Duodenal mucosa (tissue), 2 donors: ENCODE measurements around the gene MARK3.

Source experiments
- H3K27ac ChIP-seq: one replicate; pipeline ENCODE4 v1.7.0; 2013; ENCODE audit warnings: low read depth, low read length
- H3K27me3 ChIP-seq, 2 donors: one replicate each; pipeline ENCODE4 v1.7.0; 2013; ENCODE audit warnings: low read length in 2 of 2, control low read depth in 1 of 2; ENCODE audit not compliant: insufficient read depth in 2 of 2, control insufficient read depth in 1 of 2
- H3K36me3 ChIP-seq, 2 donors: one replicate each; pipeline ENCODE4 v1.7.0; 2013; ENCODE audit warnings: low read length in 2 of 2, control low read depth in 1 of 2; ENCODE audit not compliant: insufficient read depth in 2 of 2, control insufficient read depth in 1 of 2
- H3K4me1 ChIP-seq, 2 donors: one replicate each; pipeline ENCODE4 v1.7.0; 2013; ENCODE audit warnings: low read length in 2 of 2, control low read depth in 1 of 2; ENCODE audit not compliant: insufficient read depth in 2 of 2, control insufficient read depth in 1 of 2
- H3K4me3 ChIP-seq, 2 donors: one replicate each; pipeline ENCODE4 v1.7.0; 2013; ENCODE audit warnings: low read length in 2 of 2, low read depth in 1 of 2
- H3K9ac ChIP-seq, 2 donors: one replicate each; pipeline ENCODE4 v1.7.0; 2013; ENCODE audit warnings: low read length in 2 of 2, low read depth in 1 of 2
- H3K9me3 ChIP-seq, 2 donors: one replicate each; pipeline ENCODE4 v1.7.0; 2013; ENCODE audit warnings: low read length in 2 of 2, control low read depth in 1 of 2; ENCODE audit not compliant: control insufficient read depth in 1 of 2

The MARK3 gene

GRCh38 chr14:103451401-103451800 is 66.2 kb downstream of the MARK3 start:
- peaks cover 5 to 6% of the 10 kb centered on the region in 2 donors for H3K4me1 ChIP-seq
- no peaks in the 10 kb centered on the region for H3K9me3 ChIP-seq
- H3K36me3 ChIP-seq = peaks cover 0 to 14% of the 10 kb centered on the region in 2 donors
- no peak overlapping the region for H3K9ac ChIP-seq
- no peak overlapping the region for H3K4me3 ChIP-seq
- H3K27ac ChIP-seq = no peak overlapping the region
- H3K27me3 ChIP-seq = no peaks in the 10 kb centered on the region

DNA sequence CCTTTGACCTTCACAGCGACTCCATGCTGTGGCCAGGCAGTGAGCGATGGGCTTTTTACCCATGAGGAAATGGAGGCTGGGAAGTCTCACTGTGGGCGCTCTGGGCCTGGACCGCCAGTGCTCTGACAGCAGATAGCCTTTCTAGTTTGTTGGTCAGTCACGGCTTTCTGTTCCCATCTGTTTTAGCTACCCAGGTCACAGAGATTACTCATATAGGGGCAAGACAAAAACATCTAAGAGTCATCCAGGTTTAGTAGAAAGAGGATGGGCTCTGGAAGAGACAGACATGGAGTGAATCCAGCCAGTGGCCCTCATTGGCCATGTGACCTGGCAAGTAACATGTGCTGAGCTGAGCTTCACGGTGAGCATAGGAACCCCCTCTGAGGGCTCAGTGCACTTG is 68.6 kb downstream of the MARK3 start:
- H3K27me3 ChIP-seq = no peaks in the 10 kb centered on the region
- no peak overlapping the region for H3K4me3 ChIP-seq
- peaks cover 0 to 14% of the 10 kb centered on the region in 2 donors for H3K36me3 ChIP-seq
- H3K9me3 ChIP-seq = no peaks in the 10 kb centered on the region
- no peak overlapping the region for H3K27ac ChIP-seq
- H3K9ac ChIP-seq = no peak overlapping the region
- peaks cover 7 to 16% of the 10 kb centered on the region in 2 donors for H3K4me1 ChIP-seq

DNA sequence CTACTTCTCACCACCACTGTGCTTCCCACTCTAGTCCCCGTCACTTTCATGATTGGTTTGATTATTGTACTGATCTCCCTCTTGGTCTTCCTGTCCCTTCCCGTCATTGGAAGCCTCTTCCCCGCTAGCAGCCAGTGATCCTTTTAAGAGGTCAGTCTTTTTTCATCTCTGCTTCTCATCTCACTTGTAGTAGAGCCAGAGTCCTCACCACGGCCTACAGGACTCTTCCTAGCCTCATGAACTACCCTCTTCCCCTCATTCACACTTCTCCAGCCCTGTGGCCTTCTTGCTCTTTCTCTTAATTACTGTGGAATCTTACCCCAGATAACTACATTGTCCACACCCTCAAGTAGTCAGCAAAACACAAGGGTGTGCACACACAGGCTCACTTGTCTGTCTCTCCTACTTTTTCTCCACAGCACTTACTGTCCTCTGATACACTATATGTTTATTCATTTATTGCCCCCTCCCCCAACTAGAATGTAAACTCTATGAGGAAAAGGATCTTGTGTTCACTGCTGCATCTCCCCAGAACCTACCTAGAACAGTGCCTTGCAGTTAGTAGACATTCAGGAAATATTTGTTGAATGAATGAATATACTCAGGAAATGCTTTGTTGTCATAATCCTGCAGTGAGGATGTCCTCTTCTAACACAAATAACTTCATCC is 71.1 kb downstream of the MARK3 start:
- Histone ChIP-seq H3K36me3 (peaks cover 0 to 15% of the 10 kb centered on the region in 2 donors), H3K27me3 (no peaks in the 10 kb centered on the region), H3K27ac (no peak overlapping the region), H3K9ac (no peak overlapping the region), H3K4me3 (no peak overlapping the region), H3K9me3 (no peaks in the 10 kb centered on the region), H3K4me1 (peaks cover 7 to 16% of the 10 kb centered on the region in 2 donors)

GRCh38 chr14:103460415-103460814 is 75.2 kb downstream of the MARK3 start:
- Histone ChIP-seq H3K36me3 (peaks cover 20 to 27% of the 10 kb centered on the region in 2 donors), H3K9me3 (no peaks in the 10 kb centered on the region), H3K4me3 (no peak overlapping the region), H3K4me1 (peaks cover 7 to 16% of the 10 kb centered on the region in 2 donors), H3K27ac (no peak overlapping the region), H3K27me3 (no peaks in the 10 kb centered on the region), H3K9ac (no peak overlapping the region)

DNA sequence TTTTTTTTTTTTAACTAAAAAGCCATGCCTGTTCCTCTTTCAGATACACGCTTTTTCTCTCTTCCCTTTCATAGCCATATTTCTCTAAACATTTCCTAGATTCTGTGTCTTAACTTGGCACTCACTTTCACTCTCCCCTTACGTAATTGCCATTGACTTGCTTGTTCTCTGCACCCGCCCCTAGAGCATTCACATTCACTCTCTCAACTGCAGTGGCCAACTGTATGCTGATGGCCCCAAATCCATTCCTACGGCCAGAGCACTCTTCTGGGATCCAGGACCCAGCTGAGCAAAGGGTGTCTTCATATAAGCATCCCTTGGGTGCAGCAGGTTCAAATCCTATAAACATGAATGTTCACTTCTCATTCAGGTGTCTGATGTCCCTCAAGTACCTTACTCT is 77.9 kb downstream of the MARK3 start:
- H3K4me1 ChIP-seq = no peaks in the 10 kb centered on the region
- no peaks in the 10 kb centered on the region for H3K9me3 ChIP-seq
- H3K9ac ChIP-seq = no peak overlapping the region
- H3K4me3 ChIP-seq = no peak overlapping the region
- H3K27me3 ChIP-seq = no peaks in the 10 kb centered on the region
- no peak overlapping the region for H3K27ac ChIP-seq
- peaks cover 20 to 51% of the 10 kb centered on the region in 2 donors for H3K36me3 ChIP-seq

- peaks cover 24 to 57% of the 10 kb centered on the region in 2 donors for H3K36me3 ChIP-seq
These were observed 78.6 kb downstream of the MARK3 start for GRCh38 chr14:103463851-103464250.

DNA sequence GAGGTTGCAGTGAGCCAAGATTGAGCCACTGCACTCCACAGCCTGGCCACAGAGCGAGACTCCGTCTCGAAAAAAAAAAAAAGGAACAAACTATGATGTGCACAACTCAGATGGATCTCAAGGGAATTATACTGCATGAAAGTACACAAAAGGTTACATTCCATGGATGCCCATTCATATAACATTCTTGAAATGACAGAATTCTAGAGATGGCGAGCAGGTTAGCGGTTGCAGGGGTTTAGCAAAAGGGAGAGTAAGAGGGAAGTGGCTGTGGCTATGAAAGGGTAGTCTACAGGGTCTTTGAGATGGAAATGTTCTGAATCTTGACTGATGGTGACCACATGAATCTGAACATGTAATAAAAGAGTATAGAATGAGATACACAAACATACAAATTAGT is 87.7 kb downstream of the MARK3 start:
- Histone ChIP-seq H3K9me3 (no peaks in the 10 kb centered on the region), H3K4me3 (no peak overlapping the region), H3K4me1 (no peaks in the 10 kb centered on the region), H3K9ac (no peak overlapping the region), H3K36me3 (peaks cover 36 to 74% of the 10 kb centered on the region in 2 donors), H3K27me3 (no peaks in the 10 kb centered on the region), H3K27ac (no peak overlapping the region)

More at GRCh38 chr14:103463851-103464250, 78.6 kb downstream of the MARK3 start:
- no peak overlapping the region for H3K27ac ChIP-seq
- H3K4me3 ChIP-seq = no peak overlapping the region
- no peaks in the 10 kb centered on the region for H3K27me3 ChIP-seq
- H3K9ac ChIP-seq = no peak overlapping the region
- H3K4me1 ChIP-seq = no peaks in the 10 kb centered on the region
- H3K9me3 ChIP-seq = no peaks in the 10 kb centered on the region

GRCh38 chr14:103474893-103475292 is 89.7 kb downstream of the MARK3 start:
- H3K36me3 ChIP-seq = peaks cover 31 to 71% of the 10 kb centered on the region in 2 donors
- H3K9ac ChIP-seq = no peak overlapping the region

DNA sequence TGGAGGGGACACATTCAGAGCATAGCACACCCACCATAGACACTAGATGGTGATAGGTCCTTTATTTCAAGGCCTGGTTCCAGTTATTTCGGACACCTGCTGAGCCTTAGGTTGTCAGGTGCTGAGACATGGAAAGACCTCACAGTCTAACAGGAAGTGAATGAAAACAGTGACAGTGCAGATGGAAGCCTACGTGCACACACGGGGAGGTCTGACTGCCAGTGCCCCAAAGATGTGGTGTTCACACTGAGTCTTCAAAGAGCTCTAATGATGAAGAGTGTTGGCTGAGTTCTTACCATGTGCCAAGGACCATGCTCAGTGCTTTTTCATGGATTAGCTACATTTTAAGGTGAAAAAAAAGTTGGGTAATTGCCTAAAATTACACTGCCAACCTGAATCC is 90.8 kb downstream of the MARK3 start:
- H3K27ac ChIP-seq = no peak overlapping the region
- peaks cover under 1 to 3% of the 10 kb centered on the region in 2 donors for H3K4me1 ChIP-seq
- no peak overlapping the region for H3K9ac ChIP-seq
- H3K27me3 ChIP-seq = no peaks in the 10 kb centered on the region
- peaks cover 30 to 73% of the 10 kb centered on the region in 2 donors for H3K36me3 ChIP-seq
- H3K4me3 ChIP-seq = no peak overlapping the region
- no peaks in the 10 kb centered on the region for H3K9me3 ChIP-seq

More at GRCh38 chr14:103474893-103475292, 89.7 kb downstream of the MARK3 start:
- H3K4me1 ChIP-seq = no peaks in the 10 kb centered on the region
- no peak overlapping the region for H3K27ac ChIP-seq
- H3K4me3 ChIP-seq = no peak overlapping the region
- no peaks in the 10 kb centered on the region for H3K27me3 ChIP-seq
- no peaks in the 10 kb centered on the region for H3K9me3 ChIP-seq

- Histone ChIP-seq H3K4me1 (peaks cover 3 to 4% of the 10 kb centered on the region in 2 donors), H3K27ac (no peak overlapping the region), H3K4me3 (no peak overlapping the region), H3K9me3 (no peaks in the 10 kb centered on the region), H3K27me3 (no peaks in the 10 kb centered on the region), H3K9ac (no peak overlapping the region), H3K36me3 (peaks cover 25 to 70% of the 10 kb centered on the region in 2 donors)
These were observed 91.4 kb downstream of the MARK3 start for GRCh38 chr14:103476631-103477030.
